Measurements from ENCODE around the gene RNF212.

RNF212 gene

GRCh38 chr4:1116838-1117237, 3.5 kb upstream of the RNF212 start:
- H3K4me1 ChIP-seq (ENCODE audit: control insufficient read depth, insufficient read depth, low read length): no peaks in the 10 kb centered on the region
- no peaks in the 10 kb centered on the region for H3K36me3 ChIP-seq (ENCODE audit: control insufficient read depth, insufficient read depth, low read length)
- H3K9me3 ChIP-seq (ENCODE audit: control insufficient read depth, low read length): no peaks in the 10 kb centered on the region
- H3K4me3 ChIP-seq (ENCODE audit: insufficient read depth, low read depth, low read length): no peak overlapping the region
- peaks cover 61% of the 10 kb centered on the region for H3K27me3 ChIP-seq (ENCODE audit: control insufficient read depth, insufficient read depth, low read length, poor library complexity, severe bottlenecking)
- no peak overlapping the region for H3K27ac ChIP-seq (ENCODE audit: insufficient read depth, low read depth, low read length, poor library complexity, severe bottlenecking)
- 50 to 62% methylated on average over 1 of the region's 1 CpG for WGBS, 2 experiments

DNA sequence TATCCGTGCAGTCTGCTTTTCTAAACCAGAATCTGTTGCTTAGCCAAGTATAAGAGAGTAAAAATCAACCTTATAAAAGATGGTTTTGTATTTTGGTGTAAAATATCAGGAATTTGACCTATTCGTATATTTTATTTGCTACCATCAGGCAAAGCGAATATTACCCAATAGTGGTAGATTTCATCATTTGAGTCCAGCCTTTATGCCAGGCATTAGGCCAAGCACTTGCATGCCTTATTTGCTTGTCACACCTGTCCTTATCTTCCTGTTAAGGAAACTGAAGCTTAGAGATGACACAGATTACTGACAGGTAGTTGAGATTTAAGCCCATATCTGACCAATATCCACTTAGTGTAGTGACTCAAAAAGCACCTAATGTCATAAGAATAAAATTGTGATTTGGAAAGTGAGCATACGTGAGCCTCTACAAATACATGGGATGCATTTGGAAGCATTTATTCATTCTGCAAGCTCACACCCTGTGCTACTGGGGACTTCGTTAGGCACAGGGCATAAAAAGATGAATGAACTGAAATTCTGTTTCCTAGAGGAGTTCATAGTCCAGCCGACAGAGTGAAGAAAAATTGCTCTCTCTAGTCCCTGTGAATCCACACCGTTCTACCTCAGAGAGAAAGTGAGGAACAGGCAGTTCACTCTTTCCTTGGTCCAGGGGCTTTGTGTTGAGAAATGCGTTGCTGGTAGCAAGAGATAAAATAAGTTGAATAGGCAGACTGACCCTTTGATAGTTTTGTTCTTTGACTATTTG, 2.3 kb upstream of the RNF212 start:
- H3K36me3 ChIP-seq (ENCODE audit: control insufficient read depth, insufficient read depth, low read length): no peaks in the 10 kb centered on the region
- 86% methylated on average over 7 to 8 of the region's 8 CpGs for WGBS, 2 experiments
- H3K9me3 ChIP-seq (ENCODE audit: control insufficient read depth, low read length): no peaks in the 10 kb centered on the region
- no peak overlapping the region for H3K27ac ChIP-seq (ENCODE audit: insufficient read depth, low read depth, low read length, poor library complexity, severe bottlenecking)
- no peak overlapping the region for H3K4me3 ChIP-seq (ENCODE audit: insufficient read depth, low read depth, low read length)
- no peaks in the 10 kb centered on the region for H3K4me1 ChIP-seq (ENCODE audit: control insufficient read depth, insufficient read depth, low read length)
- H3K27me3 ChIP-seq (ENCODE audit: control insufficient read depth, insufficient read depth, low read length, poor library complexity, severe bottlenecking): peaks cover 61% of the 10 kb centered on the region

- H3K4me3 ChIP-seq (ENCODE audit: insufficient read depth, low read depth, low read length): no peak overlapping the region
- H3K36me3 ChIP-seq (ENCODE audit: control insufficient read depth, insufficient read depth, low read length): no peaks in the 10 kb centered on the region
- no peak overlapping the region for H3K27ac ChIP-seq (ENCODE audit: insufficient read depth, low read depth, low read length, poor library complexity, severe bottlenecking)
- WGBS, 2 experiments: 76 to 78% methylated on average over 3 to 8 of the region's 24 CpGs
- peaks cover 63% of the 10 kb centered on the region for H3K27me3 ChIP-seq (ENCODE audit: control insufficient read depth, insufficient read depth, low read length, poor library complexity, severe bottlenecking)
- no peaks in the 10 kb centered on the region for H3K4me1 ChIP-seq (ENCODE audit: control insufficient read depth, insufficient read depth, low read length)
- no peaks in the 10 kb centered on the region for H3K9me3 ChIP-seq (ENCODE audit: control insufficient read depth, low read length)
These were observed 562 bp downstream of the RNF212 start for GRCh38 chr4:1112821-1113182.

GRCh38 chr4:1112174-1112820, 1.1 kb downstream of the RNF212 start:
- 78 to 80% methylated on average over 22 to 23 of the region's 27 CpGs for WGBS, 2 experiments
- H3K27ac ChIP-seq (ENCODE audit: insufficient read depth, low read depth, low read length, poor library complexity, severe bottlenecking): no peak overlapping the region
- peaks cover 58% of the 10 kb centered on the region for H3K27me3 ChIP-seq (ENCODE audit: control insufficient read depth, insufficient read depth, low read length, poor library complexity, severe bottlenecking)

DNA sequence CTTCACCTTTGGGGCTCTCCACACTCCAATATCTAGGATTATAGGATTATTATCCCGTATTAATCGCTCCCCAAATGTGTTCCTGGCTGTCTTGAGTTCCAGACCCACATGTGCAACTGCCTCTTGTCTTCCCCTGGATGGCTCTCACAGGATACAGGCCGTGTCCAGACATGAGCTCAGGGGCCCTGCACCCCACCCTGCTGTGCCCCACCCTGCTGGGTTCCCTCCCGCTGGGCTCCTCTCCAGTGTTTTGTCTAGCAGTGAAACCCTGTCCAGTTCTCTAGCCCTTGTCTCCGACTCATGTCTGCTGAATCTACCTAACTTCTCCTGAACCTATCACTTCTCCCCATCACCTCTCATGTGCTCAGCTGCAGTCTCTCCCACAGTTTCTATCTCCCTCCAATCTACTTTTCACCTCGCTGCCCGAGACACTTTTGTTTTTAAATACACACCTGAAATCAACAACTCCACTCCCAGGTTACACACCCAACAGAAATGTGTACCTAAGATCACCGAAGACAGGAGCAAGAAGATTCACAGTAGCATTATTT, 2.0 kb downstream of the RNF212 start:
- no peaks in the 10 kb centered on the region for H3K36me3 ChIP-seq (ENCODE audit: control insufficient read depth, insufficient read depth, low read length)
- H3K27me3 ChIP-seq (ENCODE audit: control insufficient read depth, insufficient read depth, low read length, poor library complexity, severe bottlenecking): peaks cover 50% of the 10 kb centered on the region
- 80 to 81% methylated on average over 8 of the region's 8 CpGs for WGBS, 2 experiments
- H3K9me3 ChIP-seq (ENCODE audit: control insufficient read depth, low read length): no peaks in the 10 kb centered on the region
- no peak overlapping the region for H3K27ac ChIP-seq (ENCODE audit: insufficient read depth, low read depth, low read length, poor library complexity, severe bottlenecking)
- H3K4me3 ChIP-seq (ENCODE audit: insufficient read depth, low read depth, low read length): no peak overlapping the region
- no peaks in the 10 kb centered on the region for H3K4me1 ChIP-seq (ENCODE audit: control insufficient read depth, insufficient read depth, low read length)

More at GRCh38 chr4:1112174-1112820, 1.1 kb downstream of the RNF212 start:
- no peaks in the 10 kb centered on the region for H3K4me1 ChIP-seq (ENCODE audit: control insufficient read depth, insufficient read depth, low read length)
- H3K9me3 ChIP-seq (ENCODE audit: control insufficient read depth, low read length): no peaks in the 10 kb centered on the region
- no peak overlapping the region for H3K4me3 ChIP-seq (ENCODE audit: insufficient read depth, low read depth, low read length)
- no peaks in the 10 kb centered on the region for H3K36me3 ChIP-seq (ENCODE audit: control insufficient read depth, insufficient read depth, low read length)

- Histone ChIP-seq H3K27me3 (ENCODE audit: control insufficient read depth, insufficient read depth, low read length, poor library complexity, severe bottlenecking) (peaks cover 37% of the 10 kb centered on the region), H3K4me3 (ENCODE audit: insufficient read depth, low read depth, low read length) (no peak overlapping the region), H3K27ac (ENCODE audit: insufficient read depth, low read depth, low read length, poor library complexity, severe bottlenecking) (no peak overlapping the region), H3K36me3 (ENCODE audit: control insufficient read depth, insufficient read depth, low read length) (no peaks in the 10 kb centered on the region), H3K9me3 (ENCODE audit: control insufficient read depth, low read length) (no peaks in the 10 kb centered on the region), H3K4me1 (ENCODE audit: control insufficient read depth, insufficient read depth, low read length) (peaks cover 10% of the 10 kb centered on the region)
- 77 to 82% methylated on average over 7 to 8 of the region's 8 CpGs for WGBS, 2 experiments
These were observed 3.4 kb downstream of the RNF212 start for GRCh38 chr4:1109898-1110506.

GRCh38 chr4:1109333-1109732, 4.0 kb downstream of the RNF212 start:
- H3K9me3 ChIP-seq (ENCODE audit: control insufficient read depth, low read length): no peaks in the 10 kb centered on the region
- no peak overlapping the region for H3K4me3 ChIP-seq (ENCODE audit: insufficient read depth, low read depth, low read length)
- peaks cover 15% of the 10 kb centered on the region for H3K4me1 ChIP-seq (ENCODE audit: control insufficient read depth, insufficient read depth, low read length)
- peaks cover 30% of the 10 kb centered on the region for H3K27me3 ChIP-seq (ENCODE audit: control insufficient read depth, insufficient read depth, low read length, poor library complexity, severe bottlenecking)
- WGBS, 2 experiments: 75 to 83% methylated on average over 2 of the region's 2 CpGs
- no peaks in the 10 kb centered on the region for H3K36me3 ChIP-seq (ENCODE audit: control insufficient read depth, insufficient read depth, low read length)
- no peak overlapping the region for H3K27ac ChIP-seq (ENCODE audit: insufficient read depth, low read depth, low read length, poor library complexity, severe bottlenecking)

DNA sequence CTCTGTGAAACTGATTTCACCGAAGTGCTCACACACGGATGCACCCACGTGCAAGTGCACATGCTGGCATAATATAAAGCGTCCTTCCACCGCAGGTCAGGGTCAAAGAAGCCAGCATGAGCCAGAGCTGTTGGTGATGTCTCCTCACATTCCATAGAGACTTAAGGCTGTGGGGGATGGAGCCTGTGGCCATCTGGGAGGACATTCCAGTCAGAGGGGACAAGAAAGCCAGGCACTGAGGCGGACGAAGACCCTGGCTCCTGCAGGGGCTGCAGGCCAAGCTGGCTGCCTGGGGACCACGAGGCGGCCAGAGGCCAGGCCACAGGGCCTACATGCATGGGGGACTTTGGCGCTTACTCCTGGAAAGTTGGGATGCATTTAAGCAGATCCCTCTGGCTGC, 7.7 kb downstream of the RNF212 start:
- Histone ChIP-seq H3K27ac (ENCODE audit: insufficient read depth, low read depth, low read length, poor library complexity, severe bottlenecking) (no peak overlapping the region), H3K4me1 (ENCODE audit: control insufficient read depth, insufficient read depth, low read length) (peaks cover 18% of the 10 kb centered on the region)
- WGBS, 2 experiments: 69 to 71% methylated on average over 10 of the region's 10 CpGs

GRCh38 chr4:1105067-1105466, 8.3 kb downstream of the RNF212 start:
- Histone ChIP-seq H3K27me3 (ENCODE audit: control insufficient read depth, insufficient read depth, low read length, poor library complexity, severe bottlenecking) (peaks cover 4% of the 10 kb centered on the region), H3K4me3 (ENCODE audit: insufficient read depth, low read depth, low read length) (no peak overlapping the region), H3K27ac (ENCODE audit: insufficient read depth, low read depth, low read length, poor library complexity, severe bottlenecking) (no peak overlapping the region), H3K9me3 (ENCODE audit: control insufficient read depth, low read length) (no peaks in the 10 kb centered on the region), H3K4me1 (ENCODE audit: control insufficient read depth, insufficient read depth, low read length) (peaks cover 18% of the 10 kb centered on the region), H3K36me3 (ENCODE audit: control insufficient read depth, insufficient read depth, low read length) (no peaks in the 10 kb centered on the region)
- 84 to 87% methylated on average over 10 to 12 of the region's 12 CpGs for WGBS, 2 experiments

More for the DNA sequence above, 7.7 kb downstream of the RNF212 start:
- Histone ChIP-seq H3K9me3 (ENCODE audit: control insufficient read depth, low read length) (no peaks in the 10 kb centered on the region), H3K36me3 (ENCODE audit: control insufficient read depth, insufficient read depth, low read length) (no peaks in the 10 kb centered on the region), H3K4me3 (ENCODE audit: insufficient read depth, low read depth, low read length) (no peak overlapping the region), H3K27me3 (ENCODE audit: control insufficient read depth, insufficient read depth, low read length, poor library complexity, severe bottlenecking) (peaks cover 4% of the 10 kb centered on the region)

DNA sequence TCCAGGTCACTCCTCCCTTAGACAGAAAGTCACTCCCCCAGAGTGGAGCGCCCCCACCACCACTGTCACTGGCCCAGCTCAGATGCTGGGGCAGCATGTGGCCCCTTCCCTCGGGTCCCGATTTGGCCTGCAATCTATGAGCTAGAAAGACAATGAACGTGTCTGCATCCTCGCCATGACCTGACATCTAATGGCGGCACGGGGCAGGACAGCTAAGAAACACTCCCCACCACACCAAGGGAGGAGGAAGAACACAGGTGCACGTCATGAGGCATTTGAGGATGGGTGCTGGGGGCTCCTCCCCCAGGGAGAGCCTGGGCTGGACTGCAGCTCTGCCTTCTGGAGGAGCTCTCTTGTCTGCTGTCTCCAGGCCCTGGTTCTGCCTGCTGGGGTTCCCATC, 8.7 kb downstream of the RNF212 start:
- 90 to 91% methylated on average over 8 of the region's 8 CpGs for WGBS, 2 experiments
- no peaks in the 10 kb centered on the region for H3K36me3 ChIP-seq (ENCODE audit: control insufficient read depth, insufficient read depth, low read length)
- no peaks in the 10 kb centered on the region for H3K9me3 ChIP-seq (ENCODE audit: control insufficient read depth, low read length)
- peaks cover 18% of the 10 kb centered on the region for H3K4me1 ChIP-seq (ENCODE audit: control insufficient read depth, insufficient read depth, low read length)
- H3K27ac ChIP-seq (ENCODE audit: insufficient read depth, low read depth, low read length, poor library complexity, severe bottlenecking): no peak overlapping the region
- H3K27me3 ChIP-seq (ENCODE audit: control insufficient read depth, insufficient read depth, low read length, poor library complexity, severe bottlenecking): peaks cover 4% of the 10 kb centered on the region
- no peak overlapping the region for H3K4me3 ChIP-seq (ENCODE audit: insufficient read depth, low read depth, low read length)

Data from ectodermal cell (in vitro differentiated cells).